Measurements from ENCODE around the gene APOL1. TPM values are rescaled to one million over a fixed set of nuclear protein-coding genes. Genes with fewer than 3 reads are reported as not detected.

The APOL1 gene
- total and polyA plus RNA-seq, 10 of the 15 experiments (the other 5 are each of a cell fraction or from before 2014, with no cell fraction given) = 9.0 to 42.0 (median 17.6) TPM

GRCh38 chr22:36223504-36223903 lies 29.4 kb upstream of the APOL1 start:
- Histone ChIP-seq H3K9ac (ENCODE audit: control insufficient read depth, insufficient read depth, low read length) (no peak overlapping the region), H3K36me3 (ENCODE audit: control insufficient read depth in 2 of 2, insufficient read depth in 2 of 2, low read length in 1 of 2) (peaks cover 0 to 7% of the 10 kb centered on the region in 2 experiments), H3K9me3 (replicated peaks; ENCODE audit: control insufficient read depth, insufficient read depth, low read length) (no peaks in the 10 kb centered on the region), H3K4me2 (ENCODE audit: control insufficient read depth, insufficient read depth) (no peak overlapping the region), H4K20me1 (ENCODE audit: control insufficient read depth, insufficient read depth) (no peaks in the 10 kb centered on the region), H3K4me3 (no peak overlapping the region), H3K27ac (ENCODE audit: control insufficient read depth, insufficient read depth) (no peak overlapping the region), H2AFZ (ENCODE audit: control insufficient read depth, low read depth, low read length) (no peak overlapping the region), H3K27me3 (replicated peaks in 1 of 2; ENCODE audit: control insufficient read depth in 2 of 2, insufficient read depth in 2 of 2, low read length in 1 of 2) (no peaks in the 10 kb centered on the region), H3K4me1 (ENCODE audit: control insufficient read depth, insufficient read depth, low read length) (no peaks in the 10 kb centered on the region), H3K79me2 (ENCODE audit: control insufficient read depth, insufficient read depth, low read length) (no peaks in the 10 kb centered on the region)
- POLR2A ChIA-PET = no interaction called here
- intact Hi-C loops (cut with micrococcal nuclease; ENCODE audit: unreplicated experiment) (no loop called here), in situ Hi-C loops (cut with MboI) (no loop called here)
- DNase-seq (ENCODE audit: low read depth, low spot score) (no peak), ATAC-seq (no peak), FAIRE-seq (no peak)
- SMC1A ChIA-PET (ENCODE audit: uncharacterized antibody, unreplicated experiment) = interaction anchor here (1.0 to 1.5 kb wide), 2 partner anchors 12 to 29 kb away, joined by 3 to 7 read pairs; no protein-coding TSS in a partner anchor
- RAD21 ChIA-PET (ENCODE audit: unreplicated experiment) = no interaction called here
- TF ChIP-seq ETV6 (conservative IDR thresholded peaks at IDR 0.05 in 1 of 2, IDR thresholded peaks at IDR 0.05 in 1 of 2; ENCODE audit: borderline replicate concordance in 1 of 2, low read depth in 1 of 2) = no peak
- no peak for TF ChIP-seq ZNF384 (IDR thresholded peaks at IDR 0.05; ENCODE audit: borderline replicate concordance, low read depth, low read length)
- no peak for TF ChIP-seq ZSCAN29 (IDR thresholded peaks at IDR 0.05)
- TF ChIP-seq SKIL (IDR thresholded peaks at IDR 0.05; ENCODE audit: low read depth, poor library complexity, severe bottlenecking) = no peak
- no peak for TF ChIP-seq MTA3 (IDR thresholded peaks at IDR 0.05; ENCODE audit: borderline replicate concordance, low read length)
- TF ChIP-seq MXI1 (IDR thresholded peaks at IDR 0.05; ENCODE audit: low read depth, low read length) = no peak
- TF ChIP-seq ZNF207 (IDR thresholded peaks at IDR 0.05; ENCODE audit: borderline replicate concordance) = no peak
- TF ChIP-seq FOXM1 (IDR thresholded peaks at IDR 0.05; ENCODE audit: low read depth, low read length) = no peak
- TF ChIP-seq, protein P1, sequence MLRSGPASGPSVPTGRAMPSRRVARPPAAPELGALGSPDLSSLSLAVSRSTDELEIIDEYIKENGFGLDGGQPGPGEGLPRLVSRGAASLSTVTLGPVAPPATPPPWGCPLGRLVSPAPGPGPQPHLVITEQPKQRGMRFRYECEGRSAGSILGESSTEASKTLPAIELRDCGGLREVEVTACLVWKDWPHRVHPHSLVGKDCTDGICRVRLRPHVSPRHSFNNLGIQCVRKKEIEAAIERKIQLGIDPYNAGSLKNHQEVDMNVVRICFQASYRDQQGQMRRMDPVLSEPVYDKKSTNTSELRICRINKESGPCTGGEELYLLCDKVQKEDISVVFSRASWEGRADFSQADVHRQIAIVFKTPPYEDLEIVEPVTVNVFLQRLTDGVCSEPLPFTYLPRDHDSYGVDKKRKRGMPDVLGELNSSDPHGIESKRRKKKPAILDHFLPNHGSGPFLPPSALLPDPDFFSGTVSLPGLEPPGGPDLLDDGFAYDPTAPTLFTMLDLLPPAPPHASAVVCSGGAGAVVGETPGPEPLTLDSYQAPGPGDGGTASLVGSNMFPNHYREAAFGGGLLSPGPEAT (IDR thresholded peaks at IDR 0.05; ENCODE audit: low read depth) = no peak
- no peak for TF ChIP-seq POLR2A (IDR thresholded peaks at IDR 0.05; ENCODE audit: low read depth, low read length)
- no peak for TF ChIP-seq KLF5 (IDR thresholded peaks at IDR 0.05; ENCODE audit: partially characterized antibody)
- no peak for TF ChIP-seq PAX8 (IDR thresholded peaks at IDR 0.05)
- TF ChIP-seq YBX1 (IDR thresholded peaks at IDR 0.05) = no peak
- no peak for TF ChIP-seq SUZ12 (IDR thresholded peaks at IDR 0.05; ENCODE audit: unreplicated experiment)
- TF ChIP-seq TCF7 (IDR thresholded peaks at IDR 0.05; ENCODE audit: borderline replicate concordance) = no peak
- no peak for TF ChIP-seq IKZF2 (IDR thresholded peaks at IDR 0.05)
- no peak for TF ChIP-seq CHD2 (IDR thresholded peaks at IDR 0.05; ENCODE audit: borderline replicate concordance, low read depth, low read length)
- TF ChIP-seq NR2C2 (IDR thresholded peaks at IDR 0.05; ENCODE audit: borderline replicate concordance, control insufficient read depth, insufficient read length, low read depth) = no peak
- 80% methylated on average over 8 of the region's 8 CpGs for WGBS (ENCODE audit: insufficient coverage, insufficient replicate concordance, low lambda C conversion rate, missing lambda C conversion rate)
- CTCF ChIA-PET = interaction anchor here (0.7 to 4.0 kb wide), 2 partner anchors 26 to 82 kb away, joined by 3 to 32 read pairs; no protein-coding TSS in a partner anchor
- no TSS peak for BruUV-seq (replicated peaks)
